Kidney (tissue), 14 donors: ENCODE data around the gene CNPPD1. TPM values are rescaled to one million over a fixed set of nuclear protein-coding genes. Genes with fewer than 3 reads are reported as not detected.

Experiments
- DNase-seq, 5 donors: peaks; one replicate each; pipeline ENCODE4 v3.0.0-alpha.2; 2013 to 2020
- FAIRE-seq: peaks from 2 replicates; lab custom pipeline; 2012; peaks lifted over from hg19 to GRCh38; lab: Jason Lieb, UNC
- H3K27ac ChIP-seq, 2 donors: one replicate each; pipeline ENCODE4 v1.7.0; 2013; ENCODE audit warnings: low read depth in 2 of 2, low read length in 2 of 2, inconsistent platforms in 1 of 2
- H3K27me3 ChIP-seq: one replicate; pipeline ENCODE4 v1.7.1; 2013; ENCODE audit warnings: low read length, inconsistent platforms; ENCODE audit not compliant: control insufficient read depth, insufficient read depth
- H3K36me3 ChIP-seq, 3 donors: one replicate each; pipeline versions ENCODE4 v1.7.0 to v1.7.1; 2013; ENCODE audit warnings: low read length in 3 of 3, control low read depth in 1 of 3, inconsistent platforms in 1 of 3; ENCODE audit not compliant: insufficient read depth in 3 of 3, control insufficient read depth in 2 of 3
- H3K4me1 ChIP-seq, 3 donors: one replicate each; pipeline versions ENCODE4 v1.7.0 to v1.7.1; 2013; ENCODE audit warnings: low read length in 3 of 3, inconsistent platforms in 1 of 3, low read depth in 1 of 3; ENCODE audit not compliant: control insufficient read depth in 2 of 3, insufficient read depth in 2 of 3
- H3K4me3 ChIP-seq, 3 donors: one replicate each; pipeline versions ENCODE4 v1.7.0 to v1.8.1; 2013; ENCODE audit warnings: low read length in 3 of 3, control low read depth in 1 of 3, inconsistent platforms in 1 of 3
- H3K9ac ChIP-seq, 3 donors: one replicate each; pipeline versions ENCODE4 v1.7.0 to v1.7.1; 2013; ENCODE audit warnings: low read length in 3 of 3, control low read depth in 1 of 3, inconsistent platforms in 1 of 3
- H3K9me3 ChIP-seq, 3 donors: one replicate each; pipeline versions ENCODE4 v1.7.0 to v1.7.1; 2013; ENCODE audit warnings: low read length in 3 of 3, control low read depth in 1 of 3, inconsistent platforms in 1 of 3; ENCODE audit not compliant: control insufficient read depth in 2 of 3, insufficient read depth in 1 of 3
- intact Hi-C: fragments of 100-400 bp; cut with DNase I; formaldehyde crosslinking; loops from one replicate; pipeline ENCODE4 v1.11.1; 2022
- polyA plus RNA-seq: library from polyadenylated mRNA; stranded (reverse); fragments of 350-450 nt; fragmentation: Illumina TruSeq; extraction: RNeasy Lipid Tissue Mini Kit (QIAGEN cat#74804); gene quantifications from one replicate; pipeline ENCODE4 v1.2.3, GENCODE V29; 2014; ENCODE audit warnings: low read depth, low replicate concordance; ENCODE audit not compliant: insufficient read depth
- total RNA-seq: library from RNA; stranded (reverse); fragmentation: NEBNext Ultra II Directional; extraction: Animal tissue kit (Norgen Biotek cat#: 25700); gene quantifications from one replicate; pipeline ENCODE4 v1.2.1, GENCODE V29; 2021
- TF ChIP-seq, protein P1 (sequence below): IDR thresholded peaks from 3 replicates; pipeline ENCODE4 v1.5.1; 2012; ENCODE audit warnings: mild to moderate bottlenecking, moderate library complexity, borderline replicate concordance; ENCODE audit not compliant: insufficient read depth; ENCODE audit errors: extremely low read depth
- donor health status: control.
- donor health status: control.
- donor health status: control.
- donor health status: control.
- donor health status: control.
- donor health status: DM: yes; HTN: yes; CAD: no.
- donor health status: Normal renal cell carcinoma (clear cell type).

CNPPD1 gene
- total and polyA plus RNA-seq, 2 donors from 2014 or later, result 97.5 to 131 TPM

GRCh38 chr2:219214141-219214540 lies 37.4 kb upstream of the CNPPD1 start:
- FAIRE-seq (no peak), DNase-seq (no peak)
- Histone ChIP-seq H3K27ac (no peak overlapping the region), H3K4me3 (no peak overlapping the region), H3K36me3 (peaks cover 2 to 26% (median 10%) of the 10 kb centered on the region in 3 donors), H3K9ac (no peak overlapping the region), H3K9me3 (no peaks in the 10 kb centered on the region), H3K27me3 (no peaks in the 10 kb centered on the region), H3K4me1 (peaks cover 0 to 9% (median 2%) of the 10 kb centered on the region in 3 donors)
- TF ChIP-seq, protein P1, sequence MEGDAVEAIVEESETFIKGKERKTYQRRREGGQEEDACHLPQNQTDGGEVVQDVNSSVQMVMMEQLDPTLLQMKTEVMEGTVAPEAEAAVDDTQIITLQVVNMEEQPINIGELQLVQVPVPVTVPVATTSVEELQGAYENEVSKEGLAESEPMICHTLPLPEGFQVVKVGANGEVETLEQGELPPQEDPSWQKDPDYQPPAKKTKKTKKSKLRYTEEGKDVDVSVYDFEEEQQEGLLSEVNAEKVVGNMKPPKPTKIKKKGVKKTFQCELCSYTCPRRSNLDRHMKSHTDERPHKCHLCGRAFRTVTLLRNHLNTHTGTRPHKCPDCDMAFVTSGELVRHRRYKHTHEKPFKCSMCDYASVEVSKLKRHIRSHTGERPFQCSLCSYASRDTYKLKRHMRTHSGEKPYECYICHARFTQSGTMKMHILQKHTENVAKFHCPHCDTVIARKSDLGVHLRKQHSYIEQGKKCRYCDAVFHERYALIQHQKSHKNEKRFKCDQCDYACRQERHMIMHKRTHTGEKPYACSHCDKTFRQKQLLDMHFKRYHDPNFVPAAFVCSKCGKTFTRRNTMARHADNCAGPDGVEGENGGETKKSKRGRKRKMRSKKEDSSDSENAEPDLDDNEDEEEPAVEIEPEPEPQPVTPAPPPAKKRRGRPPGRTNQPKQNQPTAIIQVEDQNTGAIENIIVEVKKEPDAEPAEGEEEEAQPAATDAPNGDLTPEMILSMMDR, result no peak
- intact Hi-C loops, result no loop called here

- no peak for FAIRE-seq
- intact Hi-C loops, result no loop called here
Observed at GRCh38 chr2:219213486-219214071, 36.9 kb upstream of the CNPPD1 start.

DNA sequence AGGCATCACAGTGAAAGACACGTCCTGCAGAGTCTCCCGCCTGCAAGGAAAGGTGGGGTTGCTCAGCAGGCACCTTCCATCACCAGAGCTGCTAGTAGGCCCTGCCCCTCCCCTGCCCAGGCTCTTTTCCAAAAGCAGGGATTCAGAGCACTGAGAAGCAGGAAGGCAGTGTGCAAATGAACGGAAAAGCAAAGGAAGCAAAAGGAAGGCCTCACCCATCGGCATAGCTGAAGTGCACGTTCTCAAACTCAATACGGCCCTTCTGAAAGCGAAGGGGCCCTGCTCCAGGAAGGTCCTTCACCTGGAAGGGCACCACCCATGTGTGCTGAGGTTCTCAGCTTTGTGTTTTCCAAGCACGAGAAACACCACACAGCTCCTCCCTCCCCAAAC lies 36.3 kb upstream of the CNPPD1 start:
- intact Hi-C loops, result no loop called here
- TF ChIP-seq, protein P1, result no peak
- peaks cover 2 to 37% (median 20%) of the 10 kb centered on the region in 3 donors for H3K36me3 ChIP-seq
- FAIRE-seq, result no peak
- no peak overlapping the region for H3K9ac ChIP-seq
- H3K27ac ChIP-seq, result no peak overlapping the region
- no peak for DNase-seq
- no peak overlapping the region for H3K4me3 ChIP-seq
- no peaks in the 10 kb centered on the region for H3K9me3 ChIP-seq
- peaks cover 0 to 4% (median 2%) of the 10 kb centered on the region in 3 donors for H3K4me1 ChIP-seq
- no peaks in the 10 kb centered on the region for H3K27me3 ChIP-seq

More at GRCh38 chr2:219213486-219214071, 36.9 kb upstream of the CNPPD1 start:
- DNase-seq, result no peak
- no peak overlapping the region for H3K9ac ChIP-seq
- H3K4me3 ChIP-seq, result no peak overlapping the region
- H3K27me3 ChIP-seq, result no peaks in the 10 kb centered on the region
- H3K27ac ChIP-seq, result no peak overlapping the region
- TF ChIP-seq, protein P1, result no peak
- H3K9me3 ChIP-seq, result no peaks in the 10 kb centered on the region
- peaks cover 0 to 6% (median 0%) of the 10 kb centered on the region in 3 donors for H3K4me1 ChIP-seq
- peaks cover 2 to 31% (median 16%) of the 10 kb centered on the region in 3 donors for H3K36me3 ChIP-seq
